Measurements from ENCODE around the gene BCL11A.

BCL11A gene

DNA sequence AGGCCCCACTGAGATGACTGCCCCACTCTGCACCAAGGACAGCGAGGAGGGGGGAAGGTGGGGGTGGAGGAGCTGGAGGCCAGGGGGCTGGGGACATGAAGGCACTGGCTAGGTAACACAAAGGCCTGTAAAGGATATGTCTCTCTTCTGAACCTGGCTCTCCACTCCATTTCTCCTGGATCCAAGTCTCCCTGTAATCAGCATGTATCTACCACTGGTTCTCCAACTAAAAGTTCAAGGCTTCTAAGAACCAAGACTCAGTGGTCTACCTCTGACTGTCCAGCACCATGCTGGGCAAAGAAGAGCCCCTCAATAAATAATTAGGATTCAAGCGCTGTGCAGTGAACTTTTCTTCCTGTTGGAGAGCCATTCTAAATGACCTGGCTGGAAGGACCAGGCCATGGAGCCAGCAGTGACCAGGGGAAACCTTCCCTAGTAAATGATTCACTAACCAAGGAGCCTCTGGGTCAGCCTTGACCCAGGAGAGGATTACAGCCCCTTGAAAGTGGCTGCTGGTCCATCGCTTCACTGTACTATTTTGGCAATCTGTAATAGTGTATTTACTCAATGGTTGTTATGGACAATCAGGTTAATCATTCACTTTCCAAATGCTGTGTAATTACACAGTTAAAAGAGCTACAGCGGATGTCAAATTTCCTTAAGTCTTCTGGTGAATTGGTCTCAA is 73.2 kb downstream of the BCL11A start:
- DNase-seq, result no peak

DNA sequence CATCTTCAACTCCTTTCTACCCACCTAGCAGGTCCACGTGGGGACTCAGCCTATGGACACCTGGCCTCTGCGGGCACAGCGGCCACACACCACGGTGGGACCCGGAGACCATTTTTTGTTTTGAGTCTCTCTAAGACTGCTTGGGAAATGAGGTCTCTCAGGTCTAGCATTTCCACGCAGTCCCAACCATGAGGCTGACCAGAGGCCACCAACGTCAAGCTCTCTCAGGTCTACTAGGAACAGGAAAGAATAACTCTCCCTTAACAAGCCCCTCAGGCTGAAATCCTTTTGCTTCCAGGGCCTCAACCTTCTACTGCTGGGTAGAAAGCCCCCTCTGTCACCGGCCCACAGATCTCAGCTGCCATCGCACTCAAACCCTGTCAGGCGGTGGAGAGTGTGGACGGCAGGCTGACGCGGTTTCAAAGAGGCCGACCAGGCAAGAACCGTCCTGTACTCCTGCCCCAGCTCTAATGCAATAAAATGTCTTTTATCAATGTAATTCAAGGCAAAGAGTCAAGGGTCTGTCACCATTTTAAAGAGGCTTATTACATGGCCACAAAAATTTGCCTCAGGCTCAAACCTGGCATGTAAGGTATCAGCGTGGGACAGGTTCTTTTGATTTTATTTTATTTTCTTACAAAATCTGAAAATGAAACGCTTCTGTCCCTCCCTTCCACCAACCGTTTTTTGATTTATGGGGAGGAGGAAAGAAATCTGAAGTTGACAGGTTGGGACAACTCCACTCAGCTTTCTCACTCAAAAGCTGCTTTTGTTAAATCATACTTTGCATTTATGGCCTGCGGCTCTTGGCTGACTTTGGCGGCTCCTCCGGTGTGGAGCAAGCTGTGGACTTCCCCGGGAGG is 74.0 kb downstream of the BCL11A start:
- no peak for DNase-seq

GRCh38 chr2:60478660-60479059 is 74.8 kb downstream of the BCL11A start:
- DNase-seq, result no peak

- no peak for DNase-seq
Measured at GRCh38 chr2:60476206-60476954, 77.1 kb downstream of the BCL11A start.

DNA sequence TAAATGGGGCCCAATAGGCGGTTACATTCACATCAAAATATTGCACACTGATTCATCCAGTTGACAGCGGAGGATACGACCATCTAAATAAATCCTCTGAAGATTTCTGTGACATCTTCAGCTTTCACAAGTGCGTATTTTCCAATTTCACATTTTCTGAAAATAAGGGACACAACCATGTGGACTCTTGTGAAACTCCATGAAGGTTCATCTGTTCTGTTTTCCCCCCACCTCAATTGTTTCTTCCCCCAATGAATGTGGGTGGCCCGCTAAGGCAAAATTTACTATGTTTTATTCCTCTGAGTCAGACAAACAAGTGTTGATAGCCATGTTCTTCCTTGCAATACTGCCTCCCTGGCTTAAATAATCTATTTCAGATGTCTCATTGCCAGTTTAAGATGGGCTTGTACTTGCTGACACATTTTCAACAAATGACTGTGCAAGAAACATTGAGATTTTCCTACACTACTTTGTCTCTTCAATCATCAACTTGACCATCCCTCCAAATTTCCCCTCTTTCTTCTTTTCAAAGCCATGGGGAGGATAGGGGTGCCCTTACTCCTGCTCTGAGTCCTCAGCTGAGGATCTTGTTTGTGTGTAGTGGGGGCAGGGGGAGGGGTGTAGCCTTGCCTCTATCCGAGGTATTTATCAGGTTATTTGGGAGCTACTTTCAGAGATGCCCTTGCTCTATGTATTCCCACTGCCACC is 78.2 kb downstream of the BCL11A start:
- DNase-seq, result no peak

DNA sequence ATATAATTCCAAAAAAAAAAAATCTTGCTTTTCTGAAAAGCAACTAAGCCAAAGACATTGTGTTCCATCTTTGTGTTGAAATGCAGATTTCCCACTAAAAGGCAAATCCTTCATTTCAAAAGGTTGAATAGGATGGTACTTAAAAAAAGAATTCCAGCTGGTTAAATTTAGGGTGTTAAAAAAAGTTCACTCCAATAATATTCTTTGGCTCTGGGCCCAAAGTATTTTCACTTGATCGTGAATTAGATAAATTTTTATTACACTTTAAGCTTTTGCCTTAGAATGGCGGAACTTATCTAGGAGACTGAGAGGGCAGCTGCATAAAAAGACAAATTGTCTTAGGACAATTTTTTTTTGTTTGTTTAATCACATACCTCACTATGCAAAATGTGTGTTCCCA is 79.2 kb downstream of the BCL11A start:
- no peak for DNase-seq

DNA sequence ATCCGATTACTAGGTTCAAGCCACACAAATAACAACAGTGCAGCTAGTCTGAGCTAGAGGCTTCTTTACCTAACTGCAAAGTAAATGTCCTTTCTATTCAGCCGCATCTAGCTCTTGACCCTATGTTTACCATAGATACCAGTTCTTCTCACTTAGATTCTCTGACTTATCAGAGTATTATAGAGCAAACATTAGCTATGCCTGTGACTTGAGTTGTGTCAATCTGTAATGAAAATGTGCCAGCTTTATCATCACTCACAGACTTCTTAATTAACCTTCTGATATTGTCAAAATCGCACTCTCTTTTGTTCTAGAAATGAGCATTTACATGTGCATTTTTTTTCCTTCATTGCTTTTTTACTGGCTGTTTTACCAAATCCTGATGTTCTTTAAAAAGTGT is 79.9 kb downstream of the BCL11A start:
- no peak for DNase-seq

GRCh38 chr2:60472663-60473289 is 80.7 kb downstream of the BCL11A start:
- DNase-seq, result no peak

DNA sequence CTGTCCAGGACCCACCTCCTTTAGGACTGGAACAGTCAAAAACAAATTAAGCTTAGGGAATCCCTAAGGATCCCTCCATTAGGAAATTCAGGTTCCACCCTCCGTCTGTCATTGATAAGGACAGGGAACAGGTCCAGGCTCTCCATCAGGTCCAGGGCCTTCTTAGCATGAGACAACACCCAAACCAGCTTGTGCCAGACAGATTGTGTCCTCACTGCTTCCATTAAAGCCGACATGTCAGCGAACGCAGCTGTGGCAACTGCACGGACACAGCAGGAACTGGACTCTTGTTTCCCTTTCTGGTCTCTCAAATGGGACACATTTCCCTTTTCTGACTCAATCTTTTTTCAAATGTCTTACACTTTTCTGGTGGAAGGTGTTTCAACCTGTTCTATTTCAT is 81.4 kb downstream of the BCL11A start:
- no peak for DNase-seq

DNA sequence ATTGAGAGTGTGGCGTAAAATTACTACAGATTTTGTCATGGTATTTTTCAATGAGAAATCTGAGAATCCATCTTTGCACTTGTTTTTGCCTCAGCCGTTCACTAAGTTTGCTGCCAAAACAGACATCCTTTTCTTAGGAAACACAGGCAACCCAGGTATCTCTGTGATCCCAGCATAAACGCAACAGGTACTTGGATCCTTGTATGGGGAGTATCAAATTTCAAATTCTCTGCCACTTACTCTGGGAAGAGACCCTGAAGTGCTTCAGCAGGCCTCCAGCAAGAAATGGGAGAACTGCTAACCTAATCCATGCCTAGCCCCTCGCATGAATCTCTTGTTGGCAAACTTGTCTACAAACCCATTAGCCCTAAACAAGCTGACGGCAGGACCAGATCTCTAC is 83.1 kb downstream of the BCL11A start:
- DNase-seq, result no peak

GRCh38 chr2:60469536-60470317 is 83.7 kb downstream of the BCL11A start:
- DNase-seq, result no peak

GRCh38 chr2:60468382-60469085 is 84.9 kb downstream of the BCL11A start:
- DNase-seq, result no peak

GRCh38 chr2:60466161-60466702 is 87.2 kb downstream of the BCL11A start:
- DNase-seq, result no peak

DNA sequence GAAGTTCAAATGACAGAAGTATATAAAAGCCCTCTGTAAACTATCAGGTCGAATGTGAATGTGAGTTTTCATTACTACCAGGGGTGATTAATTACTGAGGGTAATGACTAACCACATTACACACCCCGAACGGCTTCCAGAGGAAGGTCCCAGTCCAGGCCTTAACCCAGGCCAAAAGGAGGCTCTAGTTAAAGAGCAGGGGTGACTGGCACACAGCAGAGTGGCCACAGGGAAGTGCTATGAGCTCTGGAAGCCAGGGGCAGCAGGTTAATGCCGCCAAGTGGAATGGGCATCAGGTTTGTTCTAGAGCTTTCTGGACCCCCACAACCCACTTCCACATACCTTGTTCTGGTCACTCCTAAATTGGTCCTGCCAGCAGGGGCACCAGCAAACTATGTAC is 87.7 kb downstream of the BCL11A start:
- DNase-seq, result no peak

DNA sequence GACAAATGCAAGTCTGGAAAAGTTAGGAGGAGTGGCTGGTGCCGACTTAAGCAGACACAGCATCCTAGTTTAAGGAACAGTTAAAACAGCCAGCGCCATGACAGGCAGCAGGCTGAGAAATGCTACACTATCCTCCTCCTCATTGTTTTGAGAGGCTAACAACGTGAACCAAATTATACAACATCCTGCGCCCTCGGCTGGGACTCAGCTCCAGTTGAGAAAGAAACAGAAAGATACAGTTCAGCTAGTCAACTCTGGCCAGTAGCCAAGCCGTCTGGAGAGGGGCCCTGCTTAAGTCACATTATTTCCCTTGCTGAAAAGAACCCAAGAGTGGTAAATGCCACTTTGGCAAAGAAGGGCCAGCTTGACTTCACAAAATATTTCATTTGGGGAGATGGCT is 90.2 kb downstream of the BCL11A start:
- no peak for DNase-seq

- DNase-seq, result no peak
Measured at GRCh38 chr2:60461421-60462108, 91.9 kb downstream of the BCL11A start.

GRCh38 chr2:60460577-60461420 is 92.7 kb downstream of the BCL11A start:
- no peak for DNase-seq

- DNase-seq, result no peak
Measured at GRCh38 chr2:60459851-60460250, 93.6 kb downstream of the BCL11A start.

GRCh38 chr2:60456115-60456770 is 97.2 kb downstream of the BCL11A start:
- no peak for DNase-seq

Data from activated CD4-positive, CD25-positive, alpha-beta regulatory T cell treated with anti-CD3 and anti-CD28 coated beads, Interleukin-2, amount 50 U/mL, for 72 hours (primary cell).